HG03108 (cell line): ENCODE data around the gene SIAH2.
A peak's percentile ranks its signal among the peaks of the same experiment; 100 is the strongest.

ENCODE experiments used
- ATAC-seq: cut with Tn5 transposase; IDR thresholded peaks from one replicate; pipeline ENCODE4 v1.9.1; 2021; ENCODE audit warnings: moderate library complexity; ENCODE audit not compliant: unreplicated experiment

The SIAH2 gene

GRCh38 chr3:150749255-150749654 lies 13.7 kb downstream of the SIAH2 start:
- no peak for ATAC-seq

DNA sequence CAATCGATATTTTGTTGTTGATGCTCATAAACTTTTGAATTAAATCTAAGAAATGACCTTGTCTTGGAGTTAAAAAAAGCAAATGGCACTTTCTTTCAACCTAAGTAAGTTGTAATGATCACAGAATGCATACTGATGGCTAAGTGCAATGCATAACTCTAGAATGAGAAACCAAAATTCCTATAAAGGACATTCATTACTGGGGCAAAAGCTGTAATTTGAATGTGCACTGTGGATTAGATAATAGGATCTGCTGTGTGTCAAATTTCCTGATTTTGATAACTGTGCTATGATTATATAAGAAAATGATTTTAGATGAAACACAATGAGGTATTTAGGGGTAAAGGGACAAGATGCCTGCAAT lies 14.3 kb downstream of the SIAH2 start:
- no peak for ATAC-seq

DNA sequence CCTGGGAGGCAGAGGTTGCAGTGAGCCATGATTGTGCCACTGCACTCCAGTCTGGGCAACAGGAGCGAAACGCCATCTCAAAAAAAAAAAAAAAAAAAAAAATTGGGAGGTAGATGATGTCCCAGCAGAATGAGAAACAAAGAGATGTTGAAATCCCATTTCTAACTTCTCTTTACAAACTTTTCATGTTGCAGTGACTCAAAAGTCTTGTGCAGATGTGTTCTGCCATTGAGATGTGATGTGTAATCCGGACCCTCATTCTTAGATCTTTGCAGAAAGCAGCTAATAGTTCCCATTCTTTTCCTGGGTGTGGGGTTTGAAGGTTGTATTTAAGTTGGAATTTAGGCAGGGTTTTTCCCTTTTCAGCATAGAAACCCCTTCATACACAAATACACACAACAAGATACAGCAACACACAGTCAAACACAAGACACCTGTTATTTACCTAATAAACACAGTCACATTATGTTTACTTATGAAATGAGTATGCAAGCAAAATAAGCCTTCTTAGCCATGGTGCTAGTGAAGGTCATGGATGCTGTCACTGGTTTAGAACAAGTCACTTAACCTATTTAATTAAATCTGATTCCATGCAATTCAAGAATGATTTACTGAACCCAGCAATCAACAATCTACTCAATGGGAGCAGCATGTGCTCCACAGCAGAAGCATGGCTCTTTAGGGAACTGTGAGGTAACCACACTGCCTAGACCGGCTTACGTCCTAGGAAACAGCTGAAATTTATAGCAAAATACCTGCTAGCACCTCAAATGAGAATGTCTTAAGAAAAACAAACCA lies 14.9 kb downstream of the SIAH2 start:
- ATAC-seq: no peak

- ATAC-seq: no peak
Observed at GRCh38 chr3:150746791-150747590, 16.0 kb downstream of the SIAH2 start.

DNA sequence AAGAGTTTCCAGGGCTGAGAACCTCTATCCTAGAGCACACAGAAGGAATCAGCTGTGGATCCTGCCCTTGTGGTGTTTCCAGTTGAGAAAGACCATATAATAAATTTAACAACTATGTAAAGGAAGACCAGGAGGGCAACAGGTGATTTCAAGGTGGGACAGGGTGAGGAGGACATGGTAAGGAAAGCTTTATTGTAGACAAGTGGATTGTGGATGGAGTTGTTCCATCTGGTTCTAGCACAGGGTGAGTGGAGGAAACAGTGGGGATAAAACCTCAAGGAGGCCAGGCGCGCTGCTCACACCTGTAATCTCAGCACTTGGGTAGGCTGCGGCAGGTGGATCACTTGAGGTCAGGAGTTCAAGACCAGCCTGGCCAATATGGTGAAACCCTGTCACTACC lies 17.1 kb downstream of the SIAH2 start:
- ATAC-seq: no peak

- ATAC-seq: no peak
Observed at GRCh38 chr3:150744919-150745211, 18.1 kb downstream of the SIAH2 start.

- no peak for ATAC-seq
Observed at GRCh38 chr3:150744041-150744918, 18.7 kb downstream of the SIAH2 start.

DNA sequence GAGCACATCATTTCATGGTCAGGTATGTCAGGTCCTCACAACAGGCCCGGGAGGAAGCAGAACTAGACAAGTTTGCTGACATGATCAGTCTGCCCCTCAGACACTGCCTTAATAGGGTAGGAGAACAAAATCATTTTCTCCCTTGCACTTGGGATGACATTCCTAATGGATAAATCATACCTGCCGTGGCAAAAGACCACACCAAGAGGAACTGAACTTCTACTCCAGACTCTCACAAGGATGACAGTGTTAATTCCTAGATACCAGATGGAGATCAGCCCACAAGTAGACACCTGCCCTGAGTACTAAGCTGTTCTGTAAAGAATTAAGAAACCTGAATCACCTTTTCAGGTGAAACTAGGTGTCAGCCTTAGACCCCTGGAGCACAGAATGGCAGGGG lies 19.5 kb downstream of the SIAH2 start:
- ATAC-seq: no peak

DNA sequence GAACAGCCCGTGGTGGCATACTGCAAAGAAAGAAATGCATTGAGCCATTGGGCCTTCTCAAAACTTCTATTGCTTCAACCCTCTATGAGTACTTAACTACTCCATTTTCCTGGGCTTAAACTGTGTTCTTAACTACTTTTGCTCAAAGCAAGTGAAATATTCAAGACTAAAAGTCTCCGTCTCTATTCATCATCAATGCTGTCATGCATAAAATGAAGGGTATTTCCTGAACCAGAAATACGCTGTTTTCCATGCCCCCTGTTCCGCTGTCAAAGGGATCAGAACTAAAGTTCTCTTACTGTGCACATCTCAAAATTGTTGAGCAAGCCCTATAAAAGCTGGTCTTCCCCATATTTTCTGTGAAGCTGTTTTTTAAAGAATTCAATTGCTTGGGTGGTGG lies 20.3 kb downstream of the SIAH2 start:
- ATAC-seq: no peak

DNA sequence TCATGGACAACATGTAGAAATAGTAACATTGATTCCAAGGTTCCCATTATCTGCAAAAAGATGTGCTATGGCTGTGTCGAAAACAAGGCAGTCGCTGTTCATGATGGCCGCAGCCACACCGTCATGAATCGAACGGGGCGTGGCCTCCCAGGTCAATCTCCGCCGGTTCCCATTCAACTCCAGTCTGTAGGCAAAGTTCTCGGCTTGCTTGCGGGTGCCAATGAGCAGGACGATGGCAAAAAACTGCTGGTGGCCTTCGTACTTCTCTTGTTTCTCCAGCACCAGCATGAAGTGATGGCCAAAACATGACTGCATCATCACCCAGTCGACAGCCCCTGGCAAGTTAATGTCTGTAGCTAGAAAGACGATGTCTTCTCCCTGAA lies 20.8 kb downstream of the SIAH2 start:
- no peak for ATAC-seq

DNA sequence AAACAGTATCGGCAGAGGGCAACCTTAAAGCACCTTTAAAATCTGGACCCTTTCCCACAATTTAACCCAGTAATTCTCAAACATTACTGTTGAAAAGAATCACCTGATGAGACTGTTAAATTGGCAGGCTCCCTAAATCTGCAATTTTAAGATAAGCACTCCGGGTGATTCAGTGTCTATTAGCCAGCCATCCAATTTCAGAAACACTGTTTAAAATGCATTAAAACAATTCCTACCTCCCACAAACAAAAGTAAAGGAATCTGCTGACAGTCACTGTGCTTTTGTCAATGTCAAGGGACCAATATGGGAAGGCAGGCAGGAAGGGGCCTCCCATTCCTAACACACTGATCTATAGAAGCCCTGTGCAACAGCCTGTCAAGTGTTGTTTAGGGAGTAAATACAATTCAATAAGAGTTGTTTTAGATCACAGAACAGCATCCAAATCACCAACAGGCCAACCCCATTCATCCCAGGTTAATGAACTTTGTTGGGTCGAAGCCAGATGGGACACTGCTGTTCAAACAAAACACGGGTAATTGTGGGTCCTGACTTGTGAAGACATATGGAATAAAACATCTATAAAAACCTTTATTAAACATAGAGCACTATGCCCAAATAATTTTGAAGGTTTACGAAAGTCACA lies 21.4 kb downstream of the SIAH2 start:
- ATAC-seq: no peak

DNA sequence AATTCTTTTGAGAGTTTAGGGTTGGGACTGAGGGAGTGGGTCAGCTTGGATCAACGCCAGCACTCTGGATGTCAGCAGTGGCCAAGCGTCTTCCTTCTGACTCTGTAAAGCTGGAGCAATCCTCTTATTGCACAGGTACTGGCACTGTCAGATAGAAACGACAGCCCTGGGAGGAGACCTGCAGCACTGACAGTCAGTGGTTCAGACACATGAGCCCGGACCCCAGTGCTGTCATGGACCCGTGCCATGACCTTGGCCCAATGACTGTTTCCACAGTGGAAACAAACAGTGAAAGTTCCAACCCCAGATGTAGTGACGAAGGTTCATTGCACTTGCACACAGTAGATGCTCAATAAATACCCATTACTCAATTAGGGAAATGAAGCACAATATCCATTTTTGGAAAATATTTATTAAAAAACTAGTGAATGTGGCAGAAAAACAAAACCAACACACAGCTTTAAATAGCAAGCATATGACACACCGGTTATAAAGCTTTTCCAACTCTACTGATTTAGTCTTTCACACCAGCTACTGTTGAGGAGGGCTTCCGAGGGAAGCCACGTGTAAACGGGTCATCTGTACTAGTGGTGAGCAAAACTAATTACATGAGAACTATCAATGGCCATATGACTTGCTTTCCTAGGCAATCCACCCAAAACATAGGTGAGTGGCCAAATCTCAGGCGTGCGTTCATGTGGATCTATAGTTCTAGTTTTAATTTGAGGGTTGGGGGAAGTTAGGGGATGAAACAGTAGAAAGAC lies 22.1 kb downstream of the SIAH2 start:
- no peak for ATAC-seq

GRCh38 chr3:150739877-150740645 lies 22.9 kb downstream of the SIAH2 start:
- no peak for ATAC-seq

DNA sequence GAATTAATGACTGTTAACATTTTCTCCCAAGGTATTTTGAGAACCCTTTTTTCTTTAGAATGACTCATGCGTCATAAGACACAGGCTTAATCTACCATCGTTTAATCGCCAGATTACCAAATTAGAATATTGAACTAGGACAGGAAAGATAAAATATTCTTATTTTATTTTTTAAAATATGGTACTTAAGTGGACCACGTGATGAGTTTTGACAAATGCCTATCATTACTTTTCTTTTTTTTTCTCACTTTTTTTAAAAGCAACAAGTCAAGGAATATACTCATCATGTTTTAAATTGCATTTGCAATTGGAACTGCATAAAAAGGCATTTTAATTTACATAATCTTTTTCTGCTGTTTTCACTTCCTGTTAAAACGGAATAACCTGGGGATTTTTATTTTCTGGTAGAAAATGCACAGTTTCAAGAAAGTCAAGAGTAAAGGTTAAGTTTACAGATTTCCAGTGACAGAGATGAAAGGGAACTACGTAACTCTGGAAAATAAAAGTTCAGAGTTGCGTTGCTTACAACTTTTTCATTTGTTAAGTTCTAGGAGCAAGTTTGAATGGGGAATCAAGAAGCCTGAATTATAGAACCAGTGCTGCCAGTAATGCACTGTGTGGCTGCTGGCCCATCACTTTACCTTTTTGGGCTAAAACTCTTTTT lies 23.6 kb downstream of the SIAH2 start:
- no peak for ATAC-seq

GRCh38 chr3:150738688-150739087 lies 24.3 kb downstream of the SIAH2 start:
- no peak for ATAC-seq

DNA sequence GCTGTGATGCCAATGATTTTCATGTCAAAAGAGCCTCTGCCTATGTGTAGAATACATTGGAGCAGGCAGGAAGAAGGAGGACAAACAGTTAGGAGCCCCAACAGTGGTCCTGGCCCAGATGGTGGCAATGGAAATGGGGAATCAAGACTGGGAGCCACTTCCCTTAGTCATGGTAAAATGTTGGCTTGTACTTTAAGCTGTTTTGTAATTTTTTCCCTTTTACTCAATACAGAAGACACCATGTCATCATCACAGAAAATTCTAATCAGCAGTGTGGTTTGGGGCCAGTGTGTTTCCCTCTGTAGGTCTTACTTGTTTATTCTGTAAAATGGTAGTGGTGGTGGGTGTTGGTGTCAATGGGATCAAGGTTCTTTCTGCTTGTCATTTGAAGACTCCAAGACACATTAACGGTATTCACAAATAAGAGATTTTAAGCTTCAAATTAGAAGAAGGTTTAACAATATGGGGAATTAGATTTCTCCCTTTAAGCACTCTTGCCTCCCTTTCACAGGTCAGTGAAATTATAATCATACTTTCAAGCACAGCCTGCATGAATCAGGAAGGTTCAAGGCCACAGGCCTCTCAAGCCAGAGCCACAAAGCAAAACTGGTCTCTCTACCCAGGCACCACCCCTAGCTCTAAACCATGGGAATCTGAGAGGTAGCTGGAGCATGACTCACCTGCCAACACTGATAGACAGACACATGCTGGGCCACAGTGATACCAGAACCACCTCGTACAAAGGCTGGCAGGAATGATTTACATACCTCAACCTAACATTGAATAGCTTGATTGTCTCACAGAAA lies 24.9 kb downstream of the SIAH2 start:
- peak; percentile 40 for ATAC-seq

DNA sequence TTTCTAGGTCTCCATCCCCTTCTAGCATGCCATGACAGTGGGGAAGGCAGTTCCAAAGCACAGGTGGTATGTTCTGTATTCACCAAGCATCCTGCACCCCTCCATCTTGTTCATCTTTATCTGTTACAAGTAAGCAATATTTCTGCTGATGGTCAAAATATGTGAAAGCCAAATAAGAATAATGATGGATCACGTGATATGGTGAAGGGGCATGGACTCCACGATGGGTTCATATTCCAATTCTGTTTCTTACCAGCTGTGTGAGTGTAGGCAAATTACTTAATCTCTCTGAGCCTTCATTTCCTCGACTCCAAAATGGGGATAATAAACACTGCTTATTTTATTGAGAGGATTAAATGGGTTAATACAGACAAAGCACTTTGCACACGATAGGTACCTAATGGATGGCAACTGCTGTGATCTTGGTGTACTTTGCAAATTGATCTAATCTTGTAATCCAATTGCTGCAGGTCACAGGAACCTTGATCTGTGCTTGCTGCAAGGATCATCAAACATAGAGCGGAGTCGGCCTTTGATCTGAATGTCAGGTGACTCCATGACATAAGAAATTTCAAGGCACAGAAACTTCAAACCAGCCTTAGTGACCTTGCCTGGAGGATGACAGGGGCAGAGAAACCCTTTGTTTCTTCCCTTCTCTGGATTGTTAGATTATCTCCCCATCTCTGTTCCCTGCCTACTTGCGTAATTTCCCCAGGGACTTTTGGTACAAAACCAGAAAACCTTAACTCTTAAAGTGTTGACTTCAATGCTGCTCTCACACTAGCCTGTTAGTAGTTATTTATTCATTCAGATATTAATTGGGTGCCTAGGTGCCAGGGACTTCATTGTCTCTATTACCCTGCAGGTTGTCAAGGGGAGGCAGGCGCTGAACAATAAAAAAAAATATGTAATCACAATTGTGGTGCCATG lies 25.8 kb downstream of the SIAH2 start:
- no peak for ATAC-seq
